ENCODE data around the gene HLA-DPA1.

- TF ChIP-seq CTCF (IDR thresholded peaks at IDR 0.05) (no peak), POLR2A (IDR thresholded peaks at IDR 0.05) (peak in 1 of 2 donors; percentile 27)
Observed at GRCh38 chr6:33075568-33076405, 2.3 kb upstream of the HLA-DPA1 start, which contains the start of gene HLA-DPB1.
